NCI-H774 (cell line): ENCODE data around the gene TAAR6.
"Not testable (repeated sequence)": the region's sequence is repeated elsewhere in the genome, so short reads cannot be mapped to it uniquely, and the experiment has no call there.

Experiments used
- DNase-seq: peaks from one replicate; lab custom pipeline; 2025; lab: John Stamatoyannopoulos, UW

TAAR6 gene

DNA sequence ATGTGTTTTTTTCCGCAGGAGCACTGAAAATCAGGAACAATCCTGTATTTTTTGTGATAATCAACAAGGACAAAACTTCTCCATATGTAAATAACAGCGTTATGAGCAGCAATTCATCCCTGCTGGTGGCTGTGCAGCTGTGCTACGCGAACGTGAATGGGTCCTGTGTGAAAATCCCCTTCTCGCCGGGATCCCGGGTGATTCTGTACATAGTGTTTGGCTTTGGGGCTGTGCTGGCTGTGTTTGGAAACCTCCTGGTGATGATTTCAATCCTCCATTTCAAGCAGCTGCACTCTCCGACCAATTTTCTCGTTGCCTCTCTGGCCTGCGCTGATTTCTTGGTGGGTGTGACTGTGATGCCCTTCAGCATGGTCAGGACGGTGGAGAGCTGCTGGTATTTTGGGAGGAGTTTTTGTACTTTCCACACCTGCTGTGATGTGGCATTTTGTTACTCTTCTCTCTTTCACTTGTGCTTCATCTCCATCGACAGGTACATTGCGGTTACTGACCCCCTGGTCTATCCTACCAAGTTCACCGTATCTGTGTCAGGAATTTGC is at the start of gene TAAR6:
Gene TAAR6, plus strand, starts transcription at position 102 of the 557 bp plus-strand sequence. Its CDS starts 0 bp downstream, at position 102.
- no peak for DNase-seq

DNA sequence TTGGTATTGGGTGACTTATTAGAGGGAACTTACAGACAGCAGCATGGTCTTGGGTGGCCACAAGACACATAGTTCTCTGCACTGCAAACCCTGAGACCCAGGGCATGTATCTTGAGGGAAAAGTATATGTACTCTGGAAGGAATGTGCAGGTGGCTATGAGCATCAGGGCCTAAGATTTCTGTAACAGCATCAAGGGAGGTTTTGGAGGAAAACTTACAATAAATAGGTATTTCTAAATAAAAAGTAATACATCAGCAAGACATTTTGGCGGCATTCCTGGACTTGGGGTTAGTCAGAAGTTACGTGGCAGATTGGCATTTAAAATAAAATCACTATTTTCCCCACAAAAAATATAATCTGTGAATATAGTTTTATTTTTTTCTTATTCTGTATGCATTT is 49.2 kb upstream of the TAAR6 start:
- no peak for DNase-seq

DNA sequence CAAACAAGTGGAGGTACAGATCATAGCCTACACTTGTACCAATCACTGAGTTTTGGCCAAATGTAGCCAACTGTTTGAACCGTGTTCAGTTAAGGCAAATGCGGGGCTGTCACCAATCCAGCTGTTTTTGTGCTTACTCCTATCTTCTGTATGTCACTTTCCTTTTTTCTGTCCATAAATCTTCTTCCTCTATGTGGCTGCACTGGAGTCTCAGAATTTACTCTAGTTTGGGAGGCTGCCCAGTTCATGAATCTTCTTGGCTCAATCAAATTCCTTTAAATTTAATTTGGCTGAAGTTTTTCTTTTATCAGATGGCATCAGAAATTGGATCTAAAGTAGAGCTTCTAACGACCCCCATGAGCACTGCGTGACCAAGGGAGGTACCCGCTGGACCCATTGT is 45.5 kb upstream of the TAAR6 start:
- no peak for DNase-seq

- DNase-seq: no peak
These were observed 44.3 kb upstream of the TAAR6 start for GRCh38 chr6:132525866-132526265.

DNA sequence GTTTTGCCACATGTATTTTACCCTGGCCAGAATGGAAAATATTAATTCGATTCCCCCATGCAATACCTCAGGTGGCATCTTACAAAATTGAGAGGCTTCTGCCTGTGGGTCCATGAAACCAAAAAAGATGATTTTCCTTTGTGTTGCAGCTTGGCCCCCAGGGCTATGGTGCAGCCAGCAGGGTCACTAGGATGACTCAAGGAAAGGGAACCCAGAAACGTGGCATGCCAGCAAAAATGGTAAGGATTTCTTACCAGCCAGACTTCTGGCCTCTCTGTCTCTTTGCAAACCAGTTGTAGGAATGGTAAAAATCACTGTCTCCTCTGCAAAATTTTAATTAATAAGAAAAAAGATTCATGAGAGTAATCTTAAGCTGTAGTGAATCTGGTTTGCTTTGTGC is 43.7 kb upstream of the TAAR6 start:
- no peak for DNase-seq

DNA sequence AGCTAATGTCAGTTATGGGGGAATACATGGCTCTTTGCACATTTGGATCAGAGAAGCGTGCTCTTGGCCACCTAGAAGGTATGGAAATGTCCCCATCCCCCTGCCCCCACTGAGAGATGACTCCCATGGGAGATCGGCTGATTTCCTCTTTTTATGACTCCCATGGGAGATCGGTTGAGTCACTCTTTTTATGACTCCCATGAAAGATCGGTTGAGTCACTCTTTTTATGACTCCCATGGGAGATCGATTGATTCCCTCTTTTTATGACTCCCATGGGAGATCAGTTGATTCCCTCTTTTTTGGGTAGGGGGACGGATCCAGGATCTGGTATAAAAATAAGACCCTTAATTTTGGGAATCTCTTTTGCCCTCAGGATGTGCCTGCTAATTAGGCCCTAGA is 42.3 kb upstream of the TAAR6 start:
- DNase-seq: no peak

DNA sequence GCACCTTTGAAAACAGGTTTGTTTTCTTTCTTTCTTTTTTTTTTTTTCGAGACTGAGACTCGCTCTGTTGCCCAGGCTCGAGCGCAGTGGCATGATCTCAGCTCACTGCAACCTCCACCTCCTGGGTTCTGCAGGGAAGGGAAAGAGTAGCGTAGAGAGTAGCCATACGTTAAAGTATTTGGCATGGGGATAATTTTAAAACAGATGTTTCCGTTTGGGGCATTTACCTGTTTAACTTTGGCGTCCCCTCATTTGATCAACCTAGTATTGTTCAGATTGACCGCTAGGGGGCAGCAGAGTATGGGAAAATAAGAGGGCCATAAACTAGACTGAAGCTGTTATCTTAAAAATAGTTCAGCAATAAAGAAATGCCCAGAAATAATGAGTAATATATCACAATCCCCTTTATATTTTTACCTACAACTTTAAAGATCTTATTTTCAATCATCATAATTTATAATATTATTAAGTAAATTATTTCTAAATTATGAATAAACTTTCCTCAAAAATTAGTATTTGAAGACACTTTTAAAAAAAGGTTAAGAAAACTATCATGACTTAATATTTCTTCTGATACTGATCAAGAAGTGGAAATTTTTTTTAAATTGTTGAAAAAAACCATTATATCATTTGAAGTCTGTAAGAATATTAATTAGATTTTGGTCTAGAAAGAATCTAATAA is 39.7 kb upstream of the TAAR6 start:
- peak; percentile 77 for DNase-seq

DNA sequence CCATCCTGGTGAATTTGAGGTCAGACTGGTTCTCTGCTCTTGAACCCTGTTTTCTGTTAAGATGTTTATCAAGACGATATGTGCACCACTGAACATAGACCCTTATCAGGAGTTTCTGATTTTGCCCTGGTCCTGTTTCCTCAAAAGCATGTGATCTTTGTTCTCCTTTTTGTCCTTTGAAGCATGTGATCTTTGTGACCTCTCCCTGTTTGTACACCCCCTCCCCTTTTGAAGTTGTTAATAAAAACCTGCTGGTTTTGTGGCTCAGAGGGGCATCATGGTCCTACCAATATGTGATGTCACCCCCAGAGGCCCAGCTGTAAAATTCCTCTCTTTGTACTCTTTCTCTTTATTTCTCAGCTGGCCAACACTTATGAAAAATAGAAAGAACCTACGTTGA is 35.6 kb upstream of the TAAR6 start:
- not testable (repeated sequence) for DNase-seq

DNA sequence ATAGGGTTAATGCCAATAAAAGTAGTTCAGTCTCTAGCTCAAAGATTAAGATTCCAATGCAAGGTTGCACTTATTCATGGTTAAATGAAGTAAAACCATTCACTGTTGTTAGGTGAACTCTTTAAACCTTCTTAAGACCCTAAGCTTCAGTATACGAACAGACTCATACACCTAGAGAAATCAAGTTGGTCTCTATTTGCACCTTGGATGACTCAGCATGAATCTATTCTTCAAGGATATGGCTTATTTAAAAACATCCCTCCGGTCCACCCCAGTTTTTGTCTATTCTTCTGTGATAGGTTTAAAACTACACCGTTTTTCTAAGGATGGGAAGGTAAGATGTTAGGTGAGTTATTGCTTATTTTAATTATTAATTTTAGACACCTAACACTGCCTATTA is 33.0 kb upstream of the TAAR6 start:
- DNase-seq: no peak

DNA sequence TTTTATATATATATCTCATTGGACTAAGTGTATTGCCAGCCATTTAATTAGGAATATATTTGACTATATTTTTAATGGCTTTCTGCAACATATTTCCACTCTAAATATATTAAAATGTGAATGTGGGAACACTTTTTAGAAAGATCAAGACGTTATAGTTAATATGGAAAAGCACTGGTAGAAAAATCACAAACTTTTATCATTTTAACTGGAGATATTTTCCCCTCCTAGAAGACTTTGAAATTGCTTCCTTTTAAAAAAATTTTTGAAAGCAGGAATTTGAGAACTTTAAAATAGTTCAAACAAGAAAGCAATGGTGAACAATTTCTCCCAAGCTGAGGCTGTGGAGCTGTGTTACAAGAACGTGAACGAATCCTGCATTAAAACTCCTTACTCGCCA is 32.1 kb upstream of the TAAR6 start, which contains the start of gene TAAR9:
Gene TAAR9, plus strand, starts transcription at position 301 of the 400 bp plus-strand sequence. Its CDS starts 13 bp downstream, at position 314.
- no peak for DNase-seq

- DNase-seq: no peak
These were observed 25.3 kb upstream of the TAAR6 start for GRCh38 chr6:132544826-132545225.

- no peak for DNase-seq
These were observed 21.2 kb upstream of the TAAR6 start for GRCh38 chr6:132548746-132549463.

DNA sequence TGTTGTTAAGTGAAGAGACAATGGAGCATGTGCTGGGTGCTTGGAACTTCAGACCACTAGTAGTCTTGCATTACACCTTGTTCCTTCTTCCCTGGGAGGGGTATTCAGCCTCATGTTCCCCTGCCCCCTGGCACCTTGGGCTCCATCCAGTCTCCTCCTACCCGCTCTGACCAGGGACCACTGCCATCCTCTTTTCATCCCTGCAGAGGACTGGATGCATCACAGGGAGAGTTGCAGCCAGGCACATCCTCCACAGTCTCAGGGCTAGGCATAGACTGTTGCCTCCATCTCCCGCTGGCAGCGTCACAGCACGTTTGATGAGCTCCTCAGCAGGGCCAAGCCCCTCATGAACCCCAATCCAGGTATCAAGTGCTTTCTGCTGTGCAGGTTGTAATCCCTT is 18.9 kb upstream of the TAAR6 start:
- no peak for DNase-seq

DNA sequence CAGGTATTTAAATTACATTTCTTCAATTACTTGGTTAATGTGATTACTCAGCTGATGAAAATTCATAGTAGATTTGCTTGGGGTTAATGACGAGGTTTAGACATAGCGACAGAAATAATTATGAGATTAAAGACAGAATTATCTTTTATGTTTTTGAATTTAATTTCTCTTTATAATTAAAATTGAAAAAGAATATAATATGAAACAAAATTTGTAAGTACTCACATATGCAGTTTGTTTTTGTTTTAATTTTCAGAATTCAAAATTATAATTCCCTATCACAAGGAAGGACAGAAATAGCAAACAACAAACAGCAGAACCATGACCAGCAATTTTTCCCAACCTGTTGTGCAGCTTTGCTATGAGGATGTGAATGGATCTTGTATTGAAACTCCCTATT is 17.8 kb upstream of the TAAR6 start, which contains the start of gene TAAR8:
Gene TAAR8, plus strand, starts transcription at position 301 of the 400 bp plus-strand sequence. Its CDS starts 21 bp downstream, at position 322.
- no peak for DNase-seq

GRCh38 chr6:132560087-132560486 is 10.0 kb upstream of the TAAR6 start:
- DNase-seq: not testable (repeated sequence)

GRCh38 chr6:132566404-132566803 is 3.7 kb upstream of the TAAR6 start:
- DNase-seq: no peak

DNA sequence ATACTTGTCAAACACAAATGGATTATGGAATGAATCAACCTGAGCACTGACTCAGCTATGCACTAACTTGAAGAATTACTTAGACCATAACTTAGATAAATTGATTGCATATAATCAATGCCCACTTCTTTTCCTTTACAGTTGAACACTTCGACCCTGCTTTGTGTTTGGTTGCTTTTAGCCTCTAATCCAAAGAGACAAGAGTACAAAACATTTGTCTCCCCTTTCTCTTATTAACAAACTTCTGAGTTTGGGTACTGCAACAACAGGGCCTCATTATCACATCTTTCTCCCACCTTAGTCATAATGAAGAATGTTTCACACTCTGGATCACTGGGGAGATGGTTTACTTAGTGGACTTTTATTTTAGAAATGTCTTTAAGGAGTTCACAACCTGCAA is 2.6 kb upstream of the TAAR6 start:
- DNase-seq: no peak

GRCh38 chr6:132568611-132569010 is 1.5 kb upstream of the TAAR6 start:
- DNase-seq: no peak

- DNase-seq: no peak
These were observed 952 bp upstream of the TAAR6 start for GRCh38 chr6:132569170-132569569.

- no peak for DNase-seq
These were observed 1.7 kb downstream of the TAAR6 start for GRCh38 chr6:132571774-132572173.

GRCh38 chr6:132584698-132585097 is 14.6 kb downstream of the TAAR6 start:
- DNase-seq: no peak

DNA sequence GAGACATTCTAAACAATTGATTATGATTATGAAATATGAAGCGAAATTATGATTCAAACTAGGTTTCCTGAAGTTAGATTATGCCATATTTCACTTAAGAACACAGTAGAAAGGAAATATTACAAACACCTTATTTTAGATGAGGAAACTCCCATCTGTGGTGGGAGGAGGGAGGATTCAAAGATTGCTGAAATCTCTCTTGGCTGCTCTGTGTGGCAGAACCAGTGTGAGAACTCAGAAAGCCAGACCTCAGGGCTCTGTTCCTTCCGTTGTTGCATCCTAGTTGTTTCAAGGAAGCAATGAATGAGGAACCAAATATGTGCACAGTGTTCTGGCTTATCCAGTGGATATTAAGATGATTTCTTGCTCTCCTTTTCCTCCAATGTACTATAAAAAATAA is 17.3 kb downstream of the TAAR6 start:
- no peak for DNase-seq

- no peak for DNase-seq
These were observed 19.3 kb downstream of the TAAR6 start, which contains the start of gene TAAR5 for GRCh38 chr6:132589454-132589853. Gene TAAR5 (minus strand): TSS chr6:132589741. CDS start chr6:132589686, 55 bp downstream.
